Fibroblast of the conjunctiva (primary cell): Measurements from ENCODE around the gene OR5B2.
"Not testable (repeated sequence)": the region's sequence is repeated elsewhere in the genome, so short reads cannot be mapped to it uniquely, and the experiment has no call there.

Experiments
- DNase-seq: peaks from one replicate; pipeline ENCODE4 v3.0.0-alpha.2; 2010; ENCODE audit warnings: low read depth

OR5B2 gene

GRCh38 chr11:58428021-58428420 is at the start of gene OR5B2:
Gene OR5B2, minus strand, starts transcription at chr11:58428121. Its CDS starts 4,860 bp downstream, at chr11:58423261.
- no peak for DNase-seq

DNA sequence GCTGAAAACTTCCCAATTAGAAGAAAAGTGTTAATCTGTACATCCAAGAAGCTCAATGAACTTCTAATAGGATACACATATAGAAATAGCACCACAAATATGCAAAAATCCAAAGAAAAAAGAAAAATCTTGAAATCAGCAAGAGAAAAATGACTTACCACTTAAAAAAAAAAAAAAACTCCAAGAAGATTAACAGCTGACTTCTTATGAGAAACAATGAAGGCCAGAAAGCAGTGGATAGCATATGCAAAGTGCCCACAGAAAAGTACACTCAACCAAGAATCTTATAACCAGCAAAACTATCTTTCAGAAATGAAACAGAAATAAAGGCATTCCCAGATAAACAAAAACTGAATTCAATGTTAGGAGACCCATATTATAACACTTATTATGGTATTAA is 44.0 kb upstream of the OR5B2 start:
- DNase-seq = no peak

DNA sequence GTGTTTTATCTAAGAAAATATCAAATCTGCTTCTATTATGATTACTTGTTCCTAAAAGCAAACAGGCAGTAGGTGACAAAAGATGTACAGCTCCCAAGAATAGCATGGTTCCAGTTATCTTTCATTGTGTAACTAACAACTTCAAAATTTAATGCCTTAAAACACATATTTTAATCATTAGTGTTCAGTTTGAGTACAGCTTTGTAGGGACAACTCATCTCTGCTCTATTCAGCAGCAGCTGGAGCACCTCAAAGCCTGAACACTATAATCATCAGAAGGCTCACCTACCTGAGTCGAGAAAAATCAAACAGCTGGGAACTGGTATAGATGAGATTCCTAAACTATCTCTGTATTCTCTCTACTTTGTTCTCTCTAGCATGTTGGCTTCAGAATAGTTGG is 38.4 kb upstream of the OR5B2 start:
- no peak for DNase-seq

GRCh38 chr11:58465690-58466089 is 37.8 kb upstream of the OR5B2 start:
- DNase-seq = no peak

GRCh38 chr11:58451585-58451984 is 23.7 kb upstream of the OR5B2 start:
- no peak for DNase-seq

DNA sequence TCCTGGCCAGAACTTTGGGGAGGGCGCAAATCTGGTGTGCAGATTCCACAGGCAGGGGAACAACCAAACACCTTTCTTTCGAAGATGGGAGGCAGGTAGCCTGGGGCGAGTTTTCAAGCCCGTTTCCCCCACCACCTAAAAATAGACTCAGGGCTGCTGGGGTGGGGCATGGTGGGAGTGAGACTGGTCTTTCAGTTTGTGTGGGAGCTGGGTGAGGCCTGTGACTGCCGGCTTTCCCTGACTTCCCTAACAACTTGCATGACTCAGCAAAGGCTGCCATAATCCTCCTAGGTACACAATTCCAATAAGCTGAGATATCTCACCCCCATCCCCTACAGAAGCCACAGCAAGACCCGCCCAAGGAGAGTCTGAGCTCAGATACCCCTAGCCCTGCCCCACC is 18.4 kb upstream of the OR5B2 start:
- no peak for DNase-seq

- no peak for DNase-seq
These were observed 16.4 kb upstream of the OR5B2 start for GRCh38 chr11:58444300-58444699.

GRCh38 chr11:58442136-58442535 is 14.2 kb upstream of the OR5B2 start, which contains the start of gene OR5B12:
Gene OR5B12, minus strand, starts transcription at chr11:58442236. Its CDS starts 2,085 bp downstream, at chr11:58440151.
- DNase-seq = no peak

- DNase-seq = no peak
These were observed 10.6 kb upstream of the OR5B2 start for GRCh38 chr11:58438486-58438885.

- DNase-seq = no peak
These were observed 6.3 kb upstream of the OR5B2 start for GRCh38 chr11:58434217-58434616.

GRCh38 chr11:58433638-58434203 is 5.8 kb upstream of the OR5B2 start:
- no peak for DNase-seq

- no peak for DNase-seq
These were observed 1.4 kb upstream of the OR5B2 start for GRCh38 chr11:58429273-58429672.

GRCh38 chr11:58406774-58407173 is 21.1 kb downstream of the OR5B2 start, which contains the start of gene OR5B3:
Gene OR5B3, minus strand, starts transcription at chr11:58406874. Its CDS starts 3,465 bp downstream, at chr11:58403409.
- DNase-seq = no peak

GRCh38 chr11:58399622-58400021 is 28.3 kb downstream of the OR5B2 start:
- not testable (repeated sequence) for DNase-seq

- no peak for DNase-seq
These were observed 32.3 kb downstream of the OR5B2 start for GRCh38 chr11:58395581-58395980.

DNA sequence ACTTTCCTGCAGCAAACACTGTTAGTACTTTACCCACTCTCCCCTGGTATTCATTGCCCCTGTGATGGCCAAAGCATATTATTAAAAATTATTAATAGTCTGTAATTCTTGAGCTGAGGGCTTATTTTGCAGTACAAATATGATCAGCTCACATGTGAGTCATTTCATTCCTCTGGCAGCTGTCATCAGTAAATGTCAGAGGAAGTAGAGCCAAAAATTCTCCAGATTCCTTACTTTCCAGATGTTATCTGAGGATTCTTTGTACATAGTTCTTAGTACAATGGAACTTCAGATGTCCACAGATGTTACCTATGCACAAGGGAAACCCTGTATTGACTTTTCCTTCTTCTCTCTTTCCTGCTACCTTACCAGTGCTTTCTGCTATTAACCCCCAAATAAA is 33.7 kb downstream of the OR5B2 start:
- DNase-seq = peak; percentile 26

DNA sequence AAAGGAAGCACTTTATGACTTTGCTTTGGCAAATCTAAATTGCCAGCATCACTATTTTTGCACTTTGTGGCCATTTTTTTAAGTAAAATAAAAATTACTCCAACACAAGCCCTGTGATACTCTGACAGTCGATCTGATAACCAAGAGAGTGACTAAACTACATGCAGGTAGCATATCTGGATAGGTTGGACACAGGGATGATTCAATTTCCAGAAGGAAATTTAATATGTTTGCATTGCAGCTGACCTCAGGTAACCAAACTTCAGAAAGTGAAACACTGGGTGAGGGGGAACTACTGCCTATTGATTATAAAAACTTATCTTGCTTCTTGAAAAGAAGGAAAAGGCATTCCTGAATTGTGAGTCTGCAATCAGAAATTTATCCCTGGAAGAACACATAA is 35.2 kb downstream of the OR5B2 start:
- DNase-seq = no peak

- no peak for DNase-seq
These were observed 36.0 kb downstream of the OR5B2 start for GRCh38 chr11:58391879-58392278.

DNA sequence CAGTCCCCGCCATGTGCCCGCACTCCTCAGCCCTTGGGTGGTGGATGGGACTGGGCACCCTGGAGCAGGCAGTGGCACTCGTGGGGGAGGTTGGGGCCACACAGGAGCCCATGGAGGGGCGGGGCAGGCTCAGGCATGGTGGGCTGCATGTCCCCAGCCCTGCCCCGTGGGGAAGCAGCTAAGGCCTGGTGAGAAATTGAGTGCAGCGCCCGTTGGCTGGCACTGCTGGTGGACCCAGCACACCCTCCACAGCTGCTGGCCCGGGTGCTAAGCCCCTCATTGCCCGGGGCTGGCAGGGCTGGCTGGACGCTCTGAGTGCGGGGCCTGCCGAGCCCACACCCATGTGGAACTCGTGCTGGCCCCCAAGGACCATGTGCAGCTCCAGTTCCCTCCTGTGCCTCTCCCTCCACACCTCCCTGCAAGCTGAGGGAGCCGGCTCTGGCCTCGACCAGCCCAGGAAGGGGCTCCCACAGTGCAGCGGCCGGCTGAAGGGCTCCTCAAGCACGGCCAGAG is 37.3 kb downstream of the OR5B2 start:
- DNase-seq = no peak
